ENCODE measurements around the gene GNB1L. TPM values are rescaled to one million over a fixed set of nuclear protein-coding genes. Genes with fewer than 3 reads are reported as not detected.

GNB1L gene
- total and polyA plus RNA-seq, 2 experiments from 2014 or later, result 3.5 to 5.5 TPM

DNA sequence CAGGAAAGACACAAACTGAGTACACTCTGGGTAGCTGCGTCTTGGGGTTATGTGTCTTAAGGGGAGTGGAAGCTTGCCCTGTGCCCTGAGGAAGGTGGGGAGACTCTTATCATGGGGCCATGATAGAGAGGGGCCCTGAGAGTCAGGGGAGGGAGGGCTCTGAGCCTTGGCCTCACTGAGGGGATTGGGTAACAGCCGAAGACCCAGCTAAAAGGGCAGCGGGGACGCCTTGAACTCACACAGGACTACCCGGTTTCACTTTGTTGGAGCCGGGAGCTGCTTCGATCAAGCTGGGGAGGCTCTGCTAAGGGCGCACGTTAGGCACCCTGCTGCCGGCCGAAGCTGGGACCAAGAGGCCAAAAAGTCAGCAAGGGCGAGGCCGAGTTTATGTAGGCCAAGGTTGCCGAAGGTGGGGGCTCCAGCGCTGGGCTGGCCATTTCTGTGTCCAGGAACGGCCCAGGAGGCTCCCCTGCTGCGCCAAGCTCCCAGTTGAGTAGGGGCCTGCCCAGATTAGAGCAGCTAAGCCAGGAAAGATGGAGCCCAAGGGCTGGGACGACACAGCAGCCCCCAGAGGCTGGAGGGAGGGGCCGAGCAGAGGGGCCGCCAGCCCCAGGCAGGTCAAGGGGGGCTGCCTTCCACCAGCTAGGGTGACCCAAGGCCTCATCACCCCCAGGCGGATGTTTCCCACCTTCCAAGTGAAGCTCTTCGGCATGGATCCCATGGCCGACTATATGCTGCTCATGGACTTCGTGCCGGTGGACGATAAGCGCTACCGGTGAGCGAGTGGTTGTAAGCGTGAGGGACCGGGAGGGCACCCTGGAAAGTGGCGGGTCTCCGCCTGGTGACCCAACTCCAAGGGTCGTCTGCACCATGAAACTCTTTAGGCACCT lies 91.9 kb downstream of the GNB1L start:
- TF ChIP-seq, protein P1, sequence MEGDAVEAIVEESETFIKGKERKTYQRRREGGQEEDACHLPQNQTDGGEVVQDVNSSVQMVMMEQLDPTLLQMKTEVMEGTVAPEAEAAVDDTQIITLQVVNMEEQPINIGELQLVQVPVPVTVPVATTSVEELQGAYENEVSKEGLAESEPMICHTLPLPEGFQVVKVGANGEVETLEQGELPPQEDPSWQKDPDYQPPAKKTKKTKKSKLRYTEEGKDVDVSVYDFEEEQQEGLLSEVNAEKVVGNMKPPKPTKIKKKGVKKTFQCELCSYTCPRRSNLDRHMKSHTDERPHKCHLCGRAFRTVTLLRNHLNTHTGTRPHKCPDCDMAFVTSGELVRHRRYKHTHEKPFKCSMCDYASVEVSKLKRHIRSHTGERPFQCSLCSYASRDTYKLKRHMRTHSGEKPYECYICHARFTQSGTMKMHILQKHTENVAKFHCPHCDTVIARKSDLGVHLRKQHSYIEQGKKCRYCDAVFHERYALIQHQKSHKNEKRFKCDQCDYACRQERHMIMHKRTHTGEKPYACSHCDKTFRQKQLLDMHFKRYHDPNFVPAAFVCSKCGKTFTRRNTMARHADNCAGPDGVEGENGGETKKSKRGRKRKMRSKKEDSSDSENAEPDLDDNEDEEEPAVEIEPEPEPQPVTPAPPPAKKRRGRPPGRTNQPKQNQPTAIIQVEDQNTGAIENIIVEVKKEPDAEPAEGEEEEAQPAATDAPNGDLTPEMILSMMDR (IDR thresholded peaks at IDR 0.05; ENCODE audit: low read depth, low read length), result no peak
- DNase-seq (ENCODE audit: low read depth in 1 of 2, low spot score in 1 of 2), result no peak
- Histone ChIP-seq H3K4me3 (no peak overlapping the region), H3K4me1 (ENCODE audit: low read depth) (no peaks in the 10 kb centered on the region), H3K27me3 (peaks cover 97% of the 10 kb centered on the region), H3K36me3 (no peaks in the 10 kb centered on the region), H3K9me3 (ENCODE audit: low read depth) (no peaks in the 10 kb centered on the region), H3K27ac (no peak overlapping the region)

DNA sequence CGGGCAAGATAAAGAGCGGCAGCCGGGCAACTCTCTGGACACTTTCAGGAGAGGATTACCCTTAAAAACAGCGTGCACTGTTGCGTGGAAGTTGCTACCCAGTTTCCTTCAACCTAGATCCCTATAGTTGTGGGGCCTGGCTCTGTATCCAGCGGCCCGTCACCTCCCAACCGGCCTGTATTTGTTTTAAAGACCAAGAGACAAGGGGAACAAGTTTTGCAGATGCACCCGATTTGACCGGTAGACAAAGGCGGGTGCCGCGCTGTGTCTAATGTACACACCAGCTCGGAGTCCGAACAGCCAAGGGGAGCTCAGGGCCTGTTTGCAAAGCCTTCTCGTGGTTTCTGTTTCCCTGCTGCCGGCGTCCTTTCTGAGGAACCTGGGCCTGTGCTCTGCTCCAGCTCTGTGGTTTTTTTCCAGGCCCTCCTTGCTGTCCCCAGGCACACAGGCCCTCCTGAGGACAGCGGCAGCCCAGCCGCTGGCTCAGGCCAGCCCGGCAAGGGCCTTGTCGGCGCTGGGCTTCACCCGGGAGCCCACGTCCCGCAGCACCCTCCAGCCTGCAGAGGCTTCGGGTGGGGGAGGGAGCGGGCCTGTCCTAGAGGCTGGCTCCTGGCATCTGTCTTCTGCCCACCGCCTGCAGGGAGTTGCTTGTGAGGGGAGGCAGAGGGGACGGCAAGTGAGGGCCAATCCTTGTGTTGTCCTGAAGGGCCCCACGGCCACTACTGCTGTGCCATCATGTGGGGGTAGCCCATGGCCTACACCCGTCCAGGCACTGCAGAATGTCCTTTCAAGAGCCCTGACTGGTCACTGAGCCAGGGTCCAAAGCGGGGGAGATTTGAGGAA lies 92.7 kb downstream of the GNB1L start:
- H3K36me3 ChIP-seq, result no peaks in the 10 kb centered on the region
- peaks cover 97% of the 10 kb centered on the region for H3K27me3 ChIP-seq
- H3K9me3 ChIP-seq (ENCODE audit: low read depth), result no peaks in the 10 kb centered on the region
- no peak overlapping the region for H3K27ac ChIP-seq
- H3K4me1 ChIP-seq (ENCODE audit: low read depth), result no peaks in the 10 kb centered on the region
- peak in 1 of 2 donors; percentile 51 for DNase-seq (ENCODE audit: low read depth in 1 of 2, low spot score in 1 of 2)
- no peak overlapping the region for H3K4me3 ChIP-seq
- TF ChIP-seq, protein P1 (IDR thresholded peaks at IDR 0.05; ENCODE audit: low read depth, low read length), result no peak

DNA sequence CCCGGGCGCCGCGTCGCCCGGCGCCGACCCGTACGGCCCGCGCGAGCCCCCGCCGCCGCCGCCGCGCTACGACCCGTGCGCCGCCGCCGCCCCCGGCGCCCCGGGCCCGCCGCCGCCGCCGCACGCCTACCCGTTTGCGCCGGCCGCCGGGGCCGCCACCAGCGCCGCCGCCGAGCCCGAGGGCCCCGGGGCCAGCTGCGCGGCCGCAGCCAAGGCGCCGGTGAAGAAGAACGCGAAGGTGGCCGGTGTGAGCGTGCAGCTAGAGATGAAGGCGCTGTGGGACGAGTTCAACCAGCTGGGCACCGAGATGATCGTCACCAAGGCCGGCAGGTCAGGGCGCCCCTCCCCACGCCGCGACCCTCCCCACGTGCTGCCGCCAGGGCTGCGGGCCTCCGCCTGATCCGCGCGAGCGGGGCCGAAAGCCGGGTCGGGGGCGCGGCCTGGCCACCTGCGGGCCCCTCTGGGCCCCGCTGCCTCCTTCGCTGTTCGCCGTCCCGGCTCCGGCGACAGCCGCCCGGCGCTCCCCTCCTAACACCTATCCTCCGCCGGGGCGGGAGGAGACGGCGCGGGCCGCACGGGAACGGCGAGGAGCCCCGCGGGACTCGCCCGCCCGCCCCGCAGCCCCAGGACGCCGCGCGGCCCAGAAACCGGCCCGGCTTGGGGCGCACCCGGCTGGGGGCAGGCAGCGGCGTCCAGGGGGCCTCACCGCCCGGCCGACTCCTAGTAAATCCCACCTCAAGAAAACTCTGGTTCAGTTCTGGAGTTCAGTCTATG lies 93.5 kb downstream of the GNB1L start:
- H3K4me1 ChIP-seq (ENCODE audit: low read depth), result no peaks in the 10 kb centered on the region
- TF ChIP-seq, protein P1 (IDR thresholded peaks at IDR 0.05; ENCODE audit: low read depth, low read length), result no peak

DNA sequence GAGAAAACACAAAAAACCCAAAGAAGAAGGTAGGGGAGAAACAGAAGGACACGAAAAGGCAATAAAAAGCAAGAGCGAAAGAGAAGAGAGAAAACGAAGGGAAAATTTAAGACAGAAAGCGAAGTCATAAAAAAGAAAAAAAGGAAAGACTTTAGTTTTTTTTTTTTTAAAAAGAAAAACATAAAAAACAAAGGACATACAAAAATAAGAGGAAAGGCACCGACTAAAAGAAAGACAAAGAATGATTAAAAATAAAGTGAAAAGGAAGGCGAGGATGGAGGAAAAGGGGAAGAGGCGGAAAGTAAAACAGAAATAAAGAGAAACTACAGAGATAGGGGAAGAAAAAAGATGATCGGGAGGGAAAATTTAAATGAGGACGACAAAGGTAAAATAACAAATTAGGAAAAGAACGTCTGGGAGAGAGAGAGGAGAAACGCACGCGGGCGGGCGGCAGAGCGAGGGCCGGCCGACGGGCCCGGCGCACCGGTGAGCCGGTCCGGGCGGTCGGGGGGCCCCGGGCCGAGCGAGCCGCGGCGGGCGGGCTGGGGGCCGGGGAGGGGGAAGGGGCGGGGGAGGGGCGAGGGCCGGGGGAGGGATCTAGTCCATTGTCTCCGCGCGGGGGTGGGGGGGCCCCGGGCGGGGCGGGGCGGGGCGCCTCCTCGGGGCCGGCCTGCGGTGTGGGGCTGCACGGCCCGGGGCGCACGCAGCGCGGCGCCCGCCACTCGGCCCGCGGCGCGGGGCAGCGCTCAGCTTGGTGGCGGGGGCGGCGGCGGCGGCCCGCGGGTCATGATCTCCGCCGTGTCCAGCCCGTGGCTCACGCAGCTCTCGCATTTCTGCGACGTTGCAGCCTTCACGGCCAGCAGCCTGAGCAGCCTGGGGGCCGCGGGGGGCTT lies 94.4 kb downstream of the GNB1L start, which contains the start of gene TBX1:
TSS of gene TBX1 (plus strand) at position 721 of the 893 bp plus-strand sequence. CDS start at position 787, 66 bp downstream.
- no peak for DNase-seq (ENCODE audit: low read depth in 1 of 2, low spot score in 1 of 2)
- TF ChIP-seq, protein P1 (IDR thresholded peaks at IDR 0.05; ENCODE audit: low read depth, low read length), result no peak
- Histone ChIP-seq H3K27me3 (peaks cover 97% of the 10 kb centered on the region), H3K4me3 (no peak within 1 kb of the TSS), H3K27ac (no peak within 1 kb of the TSS), H3K9me3 (ENCODE audit: low read depth) (no peaks in the 10 kb centered on the region), H3K36me3 (no peaks in the 10 kb centered on the region), H3K4me1 (ENCODE audit: low read depth) (peaks cover 4% of the 10 kb centered on the region)

More for the DNA sequence above, 93.5 kb downstream of the GNB1L start:
- H3K27me3 ChIP-seq, result peaks cover 97% of the 10 kb centered on the region
- no peaks in the 10 kb centered on the region for H3K9me3 ChIP-seq (ENCODE audit: low read depth)
- no peak overlapping the region for H3K4me3 ChIP-seq
- no peak overlapping the region for H3K27ac ChIP-seq
- no peak for DNase-seq (ENCODE audit: low read depth in 1 of 2, low spot score in 1 of 2)
- H3K36me3 ChIP-seq, result no peaks in the 10 kb centered on the region
